Kidney capillary endothelial cell (primary cell): Measurements from ENCODE around the gene GRIP2.
"Not testable (repeated sequence)": the region's sequence is repeated elsewhere in the genome, so short reads cannot be mapped to it uniquely, and the experiment has no call there.

Experiments used
- DNase-seq: peaks from one replicate; pipeline ENCODE4 v3.0.0-alpha.2; 2018; ENCODE audit warnings: low spot score

Gene GRIP2

GRCh38 chr3:14520149-14520548 lies 20.0 kb downstream of the GRIP2 start:
- DNase-seq: no peak

GRCh38 chr3:14519406-14519805 lies 20.7 kb downstream of the GRIP2 start:
- DNase-seq: no peak

DNA sequence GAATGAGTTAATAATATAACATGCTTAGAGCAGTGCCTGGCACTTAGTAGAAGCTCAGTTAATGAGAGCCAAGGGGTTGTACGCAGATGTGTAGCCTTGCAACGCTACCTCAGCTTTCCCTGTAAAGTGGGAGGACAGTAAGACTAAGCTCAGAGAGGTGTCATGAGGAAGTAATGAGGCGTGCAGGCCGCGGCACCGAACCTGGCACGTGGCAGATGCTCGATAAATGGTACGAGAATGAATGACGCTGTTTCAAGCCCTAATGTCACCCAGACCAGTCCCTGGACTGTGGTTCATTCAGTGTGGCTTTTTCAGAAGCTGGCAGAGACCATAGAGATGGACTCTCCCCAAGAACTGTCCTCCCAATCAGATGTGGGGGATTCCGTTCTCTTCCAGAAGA lies 21.2 kb downstream of the GRIP2 start:
- no peak for DNase-seq

DNA sequence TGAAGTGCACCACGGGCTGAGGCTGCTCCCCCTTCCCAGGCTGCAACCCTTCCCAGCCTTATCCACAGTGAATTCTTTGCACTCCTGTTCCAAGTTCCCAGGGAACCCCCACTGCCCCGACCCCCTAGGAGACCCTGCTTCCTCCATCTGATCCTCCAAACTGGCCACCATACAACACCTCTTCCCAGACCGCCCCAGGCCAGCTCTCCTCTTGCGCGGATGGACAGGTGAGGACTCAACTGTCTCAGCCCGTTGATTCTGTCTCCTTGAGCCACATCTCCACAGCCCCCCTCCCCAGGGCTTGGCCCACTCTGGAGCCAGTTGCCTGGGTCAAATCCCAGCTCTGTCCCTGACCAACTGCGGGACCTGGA lies 21.7 kb downstream of the GRIP2 start:
- no peak for DNase-seq

GRCh38 chr3:14517601-14518431 lies 22.3 kb downstream of the GRIP2 start:
- DNase-seq: no peak

GRCh38 chr3:14516738-14517345 lies 23.3 kb downstream of the GRIP2 start:
- DNase-seq: no peak

GRCh38 chr3:14515526-14515925 lies 24.6 kb downstream of the GRIP2 start:
- not testable (repeated sequence) for DNase-seq

DNA sequence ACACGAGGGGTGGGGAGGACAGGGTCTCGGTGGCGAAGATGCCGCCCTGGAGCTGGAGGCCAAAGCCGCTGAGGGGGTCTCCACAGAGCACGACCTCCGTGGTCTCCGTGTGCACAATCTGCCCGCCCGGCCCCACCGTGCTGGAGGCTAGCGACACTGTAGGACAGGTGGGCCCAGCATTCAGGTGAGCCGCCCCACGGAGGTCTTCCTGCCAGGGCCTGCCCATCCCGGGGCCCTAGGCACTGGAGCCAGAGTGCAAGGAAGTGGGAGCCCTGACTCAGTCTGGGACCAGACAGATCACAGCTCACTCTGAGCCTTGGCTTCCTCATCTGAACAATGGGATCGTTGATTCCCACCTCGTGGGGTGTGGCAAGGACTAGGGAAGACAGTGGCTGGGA lies 25.8 kb downstream of the GRIP2 start:
- no peak for DNase-seq

- DNase-seq: no peak
Observed at GRCh38 chr3:14513566-14514322, 26.4 kb downstream of the GRIP2 start.

- DNase-seq: no peak
Observed at GRCh38 chr3:14512942-14513327, 27.2 kb downstream of the GRIP2 start.

GRCh38 chr3:14512281-14512941 lies 27.7 kb downstream of the GRIP2 start:
- DNase-seq: no peak

DNA sequence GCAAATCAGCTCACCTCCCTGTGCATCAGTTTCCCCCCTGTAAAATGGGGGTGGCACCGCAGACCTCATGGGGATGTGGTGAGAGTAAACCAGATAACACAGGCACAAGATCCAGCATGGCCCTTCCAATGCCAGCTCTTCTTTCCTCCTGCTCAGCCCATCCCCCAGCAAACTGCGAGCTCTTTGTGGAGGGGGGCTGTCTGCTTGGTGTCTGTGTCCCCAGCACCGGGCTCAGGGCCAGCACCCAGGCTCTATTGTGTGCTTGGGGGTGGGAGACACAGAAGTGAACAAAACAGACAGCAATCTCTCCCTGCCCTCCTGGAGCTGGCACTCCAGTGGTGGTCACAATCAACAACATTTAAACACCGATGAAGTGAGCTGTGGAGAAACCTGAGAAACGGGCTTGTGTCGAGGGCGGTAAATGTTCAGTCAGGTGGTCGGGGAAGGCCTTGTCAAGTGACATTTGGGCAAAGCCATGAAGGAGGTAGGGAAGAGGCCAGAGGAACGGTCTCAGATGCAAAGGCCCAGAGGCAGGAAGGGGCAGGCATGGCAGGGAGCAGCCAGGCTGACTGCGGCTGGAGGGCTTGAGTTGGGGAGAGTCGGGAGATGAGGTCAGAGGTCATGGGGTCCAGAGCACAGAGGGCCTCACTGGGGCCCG lies 28.4 kb downstream of the GRIP2 start:
- no peak for DNase-seq

DNA sequence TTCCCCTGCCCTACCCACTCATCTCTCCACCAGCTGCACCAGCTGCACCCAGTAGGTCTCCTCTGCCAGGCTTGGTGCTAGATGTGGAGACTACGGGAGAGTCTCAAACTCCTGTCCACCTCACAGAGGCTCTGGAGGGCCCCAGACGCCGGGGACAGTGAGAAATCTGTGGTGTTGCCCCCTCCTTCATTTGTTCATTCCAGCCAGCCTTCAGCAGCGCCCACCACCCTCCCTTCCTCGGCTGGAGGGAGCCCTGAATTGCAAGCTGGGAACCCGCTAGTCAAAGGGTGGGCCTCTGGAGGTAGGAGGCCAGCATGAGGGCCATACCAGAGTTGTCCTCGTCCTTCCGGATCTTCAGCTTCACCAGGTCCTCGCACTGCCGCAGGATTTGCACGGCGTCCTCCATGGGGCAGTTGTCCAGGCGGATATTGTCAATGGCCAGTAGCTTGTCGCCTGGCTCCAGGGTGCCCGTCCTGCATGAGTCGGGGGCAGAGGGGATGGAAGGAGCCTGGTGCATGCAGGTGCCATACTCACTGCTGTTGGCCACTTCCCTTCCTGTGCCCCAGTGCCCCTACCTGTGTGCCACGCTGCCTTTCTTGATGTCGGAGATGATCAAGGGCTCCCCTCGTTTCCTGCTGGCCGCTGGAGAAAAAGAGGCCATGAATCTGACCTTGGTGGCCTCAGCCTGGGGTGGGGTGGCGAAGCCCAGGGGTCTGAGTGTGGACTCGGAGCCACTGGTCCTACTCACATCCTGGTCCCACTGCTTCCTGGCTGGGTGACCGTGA lies 29.1 kb downstream of the GRIP2 start:
- DNase-seq: no peak

DNA sequence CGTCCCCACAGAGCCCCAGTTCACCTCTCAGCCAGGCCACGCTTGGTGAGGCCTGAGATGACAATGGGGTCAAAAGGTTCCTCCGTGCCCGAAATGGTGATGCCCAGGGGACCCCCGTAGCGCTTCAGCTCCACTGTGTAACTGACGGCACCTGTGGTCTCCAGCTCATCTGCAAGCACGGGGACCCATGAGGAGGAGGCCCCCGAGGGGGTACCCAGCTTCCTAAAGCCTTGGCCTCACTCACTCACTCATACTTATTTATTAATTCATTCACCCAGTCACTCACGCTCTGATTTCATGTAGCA lies 30.4 kb downstream of the GRIP2 start:
- DNase-seq: no peak

DNA sequence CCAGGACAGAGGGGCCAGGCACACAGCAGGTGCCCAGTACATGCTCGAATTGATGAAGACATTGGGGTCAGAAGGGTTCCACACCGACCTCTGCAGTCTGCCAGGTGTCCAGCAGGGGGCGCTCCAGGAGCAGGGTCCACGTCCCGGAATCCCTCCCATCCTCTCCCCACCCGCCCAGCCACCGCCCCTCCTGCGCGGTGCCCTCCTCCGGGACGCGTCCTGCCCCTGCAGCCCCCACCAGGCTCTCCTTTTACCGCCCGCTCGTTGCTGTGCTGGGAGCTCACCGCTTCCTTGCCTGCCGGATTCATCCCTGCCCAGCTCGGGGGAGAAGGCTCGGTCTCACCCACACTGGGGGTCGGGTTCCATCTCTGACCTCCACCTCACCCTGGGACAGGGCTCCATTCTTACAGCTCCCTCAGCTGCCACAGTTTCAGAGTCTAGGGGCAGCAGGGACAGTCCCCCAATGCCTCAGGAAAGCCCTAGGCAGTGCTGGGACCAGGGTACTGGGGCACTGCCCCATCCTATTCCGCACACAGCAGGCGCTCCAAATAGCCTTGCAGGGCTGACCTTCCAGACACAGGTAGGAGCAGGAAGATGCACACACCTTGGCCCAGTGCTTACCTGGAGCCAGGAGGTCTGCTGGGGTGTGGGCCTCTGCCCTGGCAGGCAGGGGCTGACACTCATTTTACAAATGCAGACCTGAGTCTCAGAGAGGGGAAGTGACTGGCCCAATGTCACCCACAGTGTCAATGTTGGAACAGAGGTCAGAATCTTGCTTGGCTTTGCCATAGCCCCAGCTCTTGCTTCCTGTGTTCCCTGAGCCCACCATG lies 31.0 kb downstream of the GRIP2 start:
- peak; percentile 45 for DNase-seq

DNA sequence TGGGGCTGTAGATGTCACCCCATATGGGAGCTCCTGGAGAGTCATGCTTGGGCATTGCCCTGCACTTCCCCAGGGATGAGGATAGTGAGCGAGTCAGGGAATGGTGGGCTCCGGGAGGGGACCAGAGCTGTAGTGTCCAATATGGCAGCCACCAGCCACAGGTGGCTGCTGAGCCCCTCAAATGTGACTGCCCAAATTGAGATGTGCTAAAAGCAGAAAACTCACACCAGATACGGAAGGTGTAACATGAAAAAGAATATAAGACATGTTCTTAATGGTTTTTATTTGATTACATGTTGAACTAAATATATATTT lies 31.7 kb downstream of the GRIP2 start:
- DNase-seq: no peak

GRCh38 chr3:14507757-14508504 lies 32.2 kb downstream of the GRIP2 start:
- DNase-seq: no peak

- DNase-seq: no peak
Observed at GRCh38 chr3:14507305-14507741, 32.8 kb downstream of the GRIP2 start.

- DNase-seq: no peak
Observed at GRCh38 chr3:14506626-14507304, 33.4 kb downstream of the GRIP2 start.
